ENCODE measurements around the gene CMC2.

The CMC2 gene

DNA sequence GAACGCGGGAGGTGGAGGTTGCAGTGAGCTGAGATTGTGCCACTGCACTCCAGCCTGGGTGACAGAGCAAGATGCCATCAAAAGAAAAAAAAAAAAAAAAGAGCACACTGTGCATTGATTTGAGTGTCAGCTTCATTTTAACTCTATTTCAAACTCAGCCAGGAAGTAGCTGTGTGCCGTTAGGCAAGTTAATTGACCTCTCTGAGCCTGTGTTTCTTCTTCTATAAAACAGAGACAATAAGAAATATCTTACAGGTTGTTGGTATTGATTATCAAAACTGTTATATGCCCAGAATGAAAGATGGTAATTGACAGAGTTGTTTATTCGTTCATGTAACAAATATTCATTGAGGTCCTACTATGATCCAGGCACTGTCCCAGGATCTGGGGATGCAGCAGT lies 83.3 kb downstream of the CMC2 start:
- DNase-seq = no peak
